GM13976 (cell line): ENCODE measurements around the gene GGT6.

ENCODE experiments used
- DNase-seq: peaks from one replicate; pipeline ENCODE4 v3.0.0; 2012; ENCODE audit warnings: low spot score
- in situ Hi-C: fragments of 300-500 bp; cut with MboI; formaldehyde crosslinking; loops from one replicate; pipeline ENCODE4 v1.12.0; 2022; ENCODE audit warnings: low sequenced_read_pairs, mixed read lengths, inconsistent platforms; ENCODE audit not compliant: unreplicated experiment
- TF ChIP-seq, protein P1 (sequence below): IDR thresholded peaks from 2 replicates; pipeline ENCODE4 v1.5.1; 2012; ENCODE audit warnings: borderline replicate concordance, mild to moderate bottlenecking; ENCODE audit not compliant: insufficient read depth; ENCODE audit errors: extremely low read depth, missing control alignments, control extremely low read depth

GGT6 gene

GRCh38 chr17:4540224-4540651 lies 20.1 kb downstream of the GGT6 start:
- TF ChIP-seq, protein P1, sequence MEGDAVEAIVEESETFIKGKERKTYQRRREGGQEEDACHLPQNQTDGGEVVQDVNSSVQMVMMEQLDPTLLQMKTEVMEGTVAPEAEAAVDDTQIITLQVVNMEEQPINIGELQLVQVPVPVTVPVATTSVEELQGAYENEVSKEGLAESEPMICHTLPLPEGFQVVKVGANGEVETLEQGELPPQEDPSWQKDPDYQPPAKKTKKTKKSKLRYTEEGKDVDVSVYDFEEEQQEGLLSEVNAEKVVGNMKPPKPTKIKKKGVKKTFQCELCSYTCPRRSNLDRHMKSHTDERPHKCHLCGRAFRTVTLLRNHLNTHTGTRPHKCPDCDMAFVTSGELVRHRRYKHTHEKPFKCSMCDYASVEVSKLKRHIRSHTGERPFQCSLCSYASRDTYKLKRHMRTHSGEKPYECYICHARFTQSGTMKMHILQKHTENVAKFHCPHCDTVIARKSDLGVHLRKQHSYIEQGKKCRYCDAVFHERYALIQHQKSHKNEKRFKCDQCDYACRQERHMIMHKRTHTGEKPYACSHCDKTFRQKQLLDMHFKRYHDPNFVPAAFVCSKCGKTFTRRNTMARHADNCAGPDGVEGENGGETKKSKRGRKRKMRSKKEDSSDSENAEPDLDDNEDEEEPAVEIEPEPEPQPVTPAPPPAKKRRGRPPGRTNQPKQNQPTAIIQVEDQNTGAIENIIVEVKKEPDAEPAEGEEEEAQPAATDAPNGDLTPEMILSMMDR = no peak
- in situ Hi-C loops = no loop called here

GRCh38 chr17:4539576-4540223 lies 20.7 kb downstream of the GGT6 start:
- in situ Hi-C loops = no loop called here
- no peak for DNase-seq
- TF ChIP-seq, protein P1 = no peak

More at GRCh38 chr17:4540224-4540651, 20.1 kb downstream of the GGT6 start:
- DNase-seq = no peak

- in situ Hi-C loops = no loop called here
- no peak for DNase-seq
- TF ChIP-seq, protein P1 = no peak
These were observed 21.4 kb downstream of the GGT6 start for GRCh38 chr17:4539025-4539424.

- TF ChIP-seq, protein P1 = no peak
- DNase-seq = no peak
- in situ Hi-C loops = no loop called here
These were observed 22.0 kb downstream of the GGT6 start for GRCh38 chr17:4538236-4539002.

- TF ChIP-seq, protein P1 = no peak
- DNase-seq = no peak
- in situ Hi-C loops = no loop called here
These were observed 22.7 kb downstream of the GGT6 start for GRCh38 chr17:4537451-4538235.

- TF ChIP-seq, protein P1 = no peak
- in situ Hi-C loops = no loop called here
- DNase-seq = no peak
These were observed 23.5 kb downstream of the GGT6 start for GRCh38 chr17:4536742-4537411.
